ENCODE results near the gene MTHFD1L. TPM values are rescaled to one million over a fixed set of nuclear protein-coding genes. Genes with fewer than 3 reads are reported as not detected.
"Not testable (repeated sequence)": the region's sequence is repeated elsewhere in the genome, so short reads cannot be mapped to it uniquely, and the experiment has no call there.

The MTHFD1L gene
- total and polyA plus RNA-seq, 2 donors, result 13.9 to 16.0 TPM

DNA sequence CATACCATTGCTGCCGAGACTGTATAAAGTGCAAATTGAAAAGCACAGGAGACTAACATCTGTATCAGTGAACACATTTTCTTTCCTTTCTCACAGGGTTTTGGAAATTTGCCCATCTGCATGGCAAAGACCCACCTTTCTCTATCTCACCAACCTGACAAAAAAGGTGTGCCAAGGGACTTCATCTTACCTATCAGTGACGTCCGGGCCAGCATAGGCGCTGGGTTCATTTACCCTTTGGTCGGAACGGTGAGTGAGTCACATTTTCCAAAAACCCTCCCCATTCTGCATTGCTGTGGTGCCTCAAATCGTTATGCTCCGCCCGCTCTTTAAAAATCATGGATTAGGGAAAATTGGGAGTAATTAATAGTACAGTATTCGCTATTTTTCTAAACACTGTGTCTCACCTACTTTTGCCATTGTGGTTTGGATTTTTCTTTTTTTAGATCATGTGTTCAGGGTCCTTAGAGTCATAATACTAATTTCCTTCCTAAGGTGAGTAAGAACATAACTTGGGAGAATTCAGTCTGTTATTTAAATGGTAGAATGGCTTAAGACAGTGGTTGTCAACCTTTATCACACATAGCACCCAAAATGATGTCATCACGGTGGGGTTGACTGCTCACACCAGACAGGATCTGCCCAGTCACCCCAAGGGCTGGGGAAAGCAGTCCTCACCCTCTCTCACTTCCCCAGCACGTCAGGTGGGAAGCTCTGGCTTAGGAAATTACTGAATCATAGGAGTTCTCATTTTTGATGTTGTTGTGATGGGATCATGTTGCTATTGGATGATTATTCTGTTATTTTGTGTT, 171.6 kb downstream of the MTHFD1L start:
- Histone ChIP-seq H3K4me3 (ENCODE audit: low read length in 2 of 2) (no peak overlapping the region), H3K9me3 (ENCODE audit: control insufficient read depth in 2 of 2, insufficient read depth in 1 of 2, low read length in 1 of 2) (no peaks in the 10 kb centered on the region), H3K27me3 (ENCODE audit: control insufficient read depth in 2 of 2, insufficient read depth in 1 of 2, low read length in 1 of 2) (no peaks in the 10 kb centered on the region), H3K27ac (ENCODE audit: low read depth in 1 of 2, low read length in 1 of 2) (no peak overlapping the region), H3K36me3 (ENCODE audit: control insufficient read depth in 2 of 2, insufficient read depth in 2 of 2, low read length in 1 of 2) (peaks cover 8 to 13% of the 10 kb centered on the region in 2 donors), H3K4me1 (ENCODE audit: control insufficient read depth in 2 of 2, insufficient read depth in 2 of 2, low read length in 2 of 2) (no peaks in the 10 kb centered on the region)
- DNase-seq (ENCODE audit: low read depth in 6 of 9, low spot score in 9 of 9), result no peak
- WGBS, result 90% methylated on average over 12 of the region's 12 CpGs

DNA sequence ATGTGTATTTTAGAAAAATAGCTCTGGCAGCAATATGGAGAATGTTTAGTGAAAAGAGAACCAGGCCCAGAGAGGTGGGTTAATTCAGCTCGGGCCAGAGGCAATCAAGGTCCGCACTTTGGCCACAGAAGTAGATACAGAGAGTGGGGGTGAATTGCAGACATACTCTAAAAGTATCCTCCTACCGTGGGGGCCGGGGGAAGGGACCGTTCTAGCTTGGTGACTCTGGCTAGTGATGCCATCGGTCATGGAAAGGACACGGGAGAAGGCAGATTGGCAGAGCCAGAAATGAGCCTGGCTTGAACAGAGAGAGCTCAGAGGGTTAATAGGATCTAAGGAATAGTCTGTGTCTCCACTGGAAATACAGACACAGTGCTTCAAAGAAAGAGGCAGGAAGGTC, 173.1 kb downstream of the MTHFD1L start:
- H3K4me1 ChIP-seq (ENCODE audit: control insufficient read depth in 2 of 2, insufficient read depth in 2 of 2, low read length in 2 of 2), result no peaks in the 10 kb centered on the region

DNA sequence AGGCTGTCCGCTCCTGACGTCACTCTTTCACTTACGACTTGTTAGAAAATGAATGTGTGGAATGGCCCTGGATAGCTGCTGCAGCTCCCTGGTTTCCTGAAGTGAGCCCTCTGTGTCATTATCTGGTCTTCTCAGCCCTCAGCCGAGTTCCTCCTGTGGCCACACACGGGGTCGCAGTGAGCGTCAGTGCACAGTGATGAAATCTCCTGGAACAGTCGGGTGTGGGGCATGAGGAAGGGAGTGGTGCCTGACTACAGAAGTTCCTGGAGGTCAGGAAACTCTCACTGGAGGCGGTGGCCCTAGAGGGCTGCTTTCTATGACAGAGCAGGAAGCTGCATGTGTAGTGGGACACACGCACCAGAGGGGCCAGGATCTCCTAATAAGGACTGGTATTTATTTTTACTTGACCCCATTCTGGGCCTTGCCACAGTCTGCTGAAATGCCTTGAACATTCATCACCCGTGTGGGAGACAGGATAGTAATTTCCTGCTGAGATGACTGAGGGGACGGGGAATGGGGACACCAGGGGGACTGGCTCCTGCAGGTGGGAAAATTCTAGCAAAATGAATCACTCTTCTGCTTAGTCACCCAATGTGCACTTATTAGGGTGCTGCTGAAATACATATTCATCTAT, 175.5 kb downstream of the MTHFD1L start:
- not testable (repeated sequence) for H3K4me1 ChIP-seq (ENCODE audit: control insufficient read depth in 2 of 2, insufficient read depth in 2 of 2, low read length in 2 of 2); H3K27me3 ChIP-seq (ENCODE audit: control insufficient read depth in 2 of 2, insufficient read depth in 1 of 2, low read length in 1 of 2); DNase-seq (ENCODE audit: low read depth in 6 of 9, low spot score in 9 of 9); H3K4me3 ChIP-seq (ENCODE audit: low read length in 2 of 2); H3K27ac ChIP-seq (ENCODE audit: low read depth in 1 of 2, low read length in 1 of 2); H3K9me3 ChIP-seq (ENCODE audit: control insufficient read depth in 2 of 2, insufficient read depth in 1 of 2, low read length in 1 of 2)
- peaks cover 5 to 18% of the 10 kb centered on the region in 2 donors for H3K36me3 ChIP-seq (ENCODE audit: control insufficient read depth in 2 of 2, insufficient read depth in 2 of 2, low read length in 1 of 2)
- WGBS, result 71% methylated on average over 12 of the region's 12 CpGs

More for the DNA sequence above, 173.1 kb downstream of the MTHFD1L start:
- Histone ChIP-seq H3K4me3 (ENCODE audit: low read length in 2 of 2) (no peak overlapping the region), H3K27ac (ENCODE audit: low read depth in 1 of 2, low read length in 1 of 2) (no peak overlapping the region), H3K9me3 (ENCODE audit: control insufficient read depth in 2 of 2, insufficient read depth in 1 of 2, low read length in 1 of 2) (no peaks in the 10 kb centered on the region), H3K36me3 (ENCODE audit: control insufficient read depth in 2 of 2, insufficient read depth in 2 of 2, low read length in 1 of 2) (peaks cover 8 to 13% of the 10 kb centered on the region in 2 donors), H3K27me3 (ENCODE audit: control insufficient read depth in 2 of 2, insufficient read depth in 1 of 2, low read length in 1 of 2) (no peaks in the 10 kb centered on the region)
- WGBS, result 96% methylated on average over 7 of the region's 7 CpGs
- DNase-seq (ENCODE audit: low read depth in 6 of 9, low spot score in 9 of 9), result no peak

DNA sequence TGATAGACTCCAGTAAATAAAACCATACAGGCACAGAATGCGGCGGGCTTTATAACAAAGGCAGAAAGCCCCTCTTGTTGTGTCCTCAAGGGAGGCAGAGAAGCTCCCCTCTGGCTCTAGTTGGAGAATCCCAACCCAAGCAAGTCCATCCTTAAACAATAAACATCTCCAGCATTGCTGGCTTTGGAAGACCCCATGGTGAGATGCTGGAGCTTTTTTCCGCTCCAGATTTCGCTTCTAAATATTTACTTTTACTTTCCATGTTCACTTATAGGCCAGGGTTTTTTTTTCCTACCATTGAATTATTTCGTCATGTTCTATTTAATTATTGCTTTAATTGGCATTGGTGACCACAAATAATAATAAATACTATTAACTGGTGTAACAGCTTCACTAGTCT, 176.2 kb downstream of the MTHFD1L start:
- no peaks in the 10 kb centered on the region for H3K9me3 ChIP-seq (ENCODE audit: control insufficient read depth in 2 of 2, insufficient read depth in 1 of 2, low read length in 1 of 2)
- WGBS, result 98% methylated on average over 5 of the region's 5 CpGs
- H3K4me1 ChIP-seq (ENCODE audit: control insufficient read depth in 2 of 2, insufficient read depth in 2 of 2, low read length in 2 of 2), result peaks cover 0 to 4% of the 10 kb centered on the region in 2 donors
- H3K4me3 ChIP-seq (ENCODE audit: low read length in 2 of 2), result no peak overlapping the region
- H3K27ac ChIP-seq (ENCODE audit: low read depth in 1 of 2, low read length in 1 of 2), result no peak overlapping the region
- peaks cover 5 to 15% of the 10 kb centered on the region in 2 donors for H3K36me3 ChIP-seq (ENCODE audit: control insufficient read depth in 2 of 2, insufficient read depth in 2 of 2, low read length in 1 of 2)
- DNase-seq (ENCODE audit: low read depth in 6 of 9, low spot score in 9 of 9), result no peak
- no peaks in the 10 kb centered on the region for H3K27me3 ChIP-seq (ENCODE audit: control insufficient read depth in 2 of 2, insufficient read depth in 1 of 2, low read length in 1 of 2)

DNA sequence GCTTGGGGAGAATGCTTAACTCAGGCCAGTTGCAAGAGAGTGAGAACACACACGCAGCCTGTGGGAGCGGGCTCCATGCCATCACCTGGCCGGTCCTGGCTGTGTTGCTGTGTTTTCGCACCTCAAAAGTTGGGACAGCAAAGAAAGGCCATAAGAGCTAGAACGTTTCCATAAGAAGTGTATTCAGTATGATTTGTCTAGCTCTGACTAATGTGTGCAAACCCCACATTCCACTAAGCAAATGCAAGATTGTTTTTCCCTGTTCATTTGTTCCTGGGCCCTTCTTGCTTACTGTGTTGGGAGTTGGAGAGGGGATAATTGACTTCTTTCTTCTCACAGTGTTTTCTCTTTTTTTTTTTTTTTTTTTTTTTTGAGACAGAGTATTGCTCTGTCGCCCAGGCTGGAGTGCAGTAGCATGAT, 177.4 kb downstream of the MTHFD1L start:
- not testable (repeated sequence) for H3K27ac ChIP-seq (ENCODE audit: low read depth in 1 of 2, low read length in 1 of 2); H3K4me1 ChIP-seq (ENCODE audit: control insufficient read depth in 2 of 2, insufficient read depth in 2 of 2, low read length in 2 of 2); H3K36me3 ChIP-seq (ENCODE audit: control insufficient read depth in 2 of 2, insufficient read depth in 2 of 2, low read length in 1 of 2); DNase-seq (ENCODE audit: low read depth in 6 of 9, low spot score in 9 of 9); H3K4me3 ChIP-seq (ENCODE audit: low read length in 2 of 2); H3K9me3 ChIP-seq (ENCODE audit: control insufficient read depth in 2 of 2, insufficient read depth in 1 of 2, low read length in 1 of 2); H3K27me3 ChIP-seq (ENCODE audit: control insufficient read depth in 2 of 2, insufficient read depth in 1 of 2, low read length in 1 of 2)
- 92% methylated on average over 5 of the region's 6 CpGs for WGBS

DNA sequence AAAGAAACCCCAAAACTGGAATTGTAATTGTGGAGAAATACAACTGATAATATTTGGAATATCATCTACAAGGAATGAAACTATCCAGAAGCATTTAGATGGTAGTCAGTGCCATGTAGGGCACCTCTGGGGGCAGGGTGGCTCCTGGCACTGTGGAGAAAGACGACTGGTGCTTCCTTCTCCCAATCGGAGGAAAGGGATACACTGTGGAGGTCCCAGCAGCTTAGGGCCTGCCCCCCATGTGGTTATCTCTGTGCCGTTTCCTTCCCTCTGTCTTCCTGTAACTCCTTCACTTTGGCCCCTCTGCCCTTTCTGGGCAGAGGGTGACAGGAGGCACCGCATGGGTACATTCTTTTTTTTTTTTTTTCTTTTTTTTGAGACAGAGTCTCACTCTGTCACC, 178.4 kb downstream of the MTHFD1L start:
- Histone ChIP-seq H3K27ac (ENCODE audit: low read depth in 1 of 2, low read length in 1 of 2) (no peak overlapping the region), H3K9me3 (ENCODE audit: control insufficient read depth in 2 of 2, insufficient read depth in 1 of 2, low read length in 1 of 2) (no peaks in the 10 kb centered on the region)

DNA sequence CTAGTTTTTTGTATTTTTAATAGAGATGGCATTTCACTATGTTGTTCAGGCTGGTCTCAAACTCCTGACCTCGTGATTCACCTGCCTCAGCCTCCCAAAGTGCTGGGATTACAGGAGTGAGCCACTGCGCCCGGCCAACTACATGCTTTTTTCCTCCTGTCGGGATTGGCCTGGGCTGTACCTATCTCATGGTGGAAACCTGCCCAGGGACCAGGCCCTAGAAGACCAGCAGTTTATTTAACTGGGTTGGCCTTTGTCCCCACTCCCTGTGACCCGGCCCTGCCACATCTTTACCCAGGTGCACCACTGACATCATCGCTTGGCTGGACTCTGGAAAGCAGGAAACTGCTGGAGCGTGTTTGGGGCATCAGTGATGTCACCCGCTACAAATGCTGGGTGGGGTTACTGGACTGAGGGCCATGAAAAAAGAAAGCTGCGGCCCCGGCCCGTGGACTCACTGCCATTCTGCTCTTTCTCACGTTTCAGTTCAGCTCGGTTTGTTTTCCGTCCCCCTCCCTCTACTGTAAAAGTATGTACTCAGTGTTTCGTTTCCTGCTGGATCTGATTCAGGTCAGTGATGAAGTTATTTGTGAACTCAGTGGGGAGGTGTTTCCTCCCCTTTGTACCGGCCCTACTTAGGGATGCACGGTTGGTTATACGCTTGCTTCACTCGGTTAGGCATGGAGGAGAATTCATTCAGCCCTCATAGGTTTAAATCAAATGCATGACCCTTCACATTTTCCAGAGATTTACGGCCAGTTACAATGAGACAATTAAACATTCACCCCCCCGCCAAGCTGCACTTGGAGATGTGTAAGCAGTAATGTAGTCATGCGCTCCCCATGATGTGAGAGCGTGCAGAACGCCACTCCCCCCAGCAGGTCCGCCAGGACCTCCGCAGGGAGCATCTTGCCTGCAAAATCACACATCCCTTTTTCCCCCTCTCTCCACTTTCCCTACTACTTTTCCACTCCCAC, 179.3 kb downstream of the MTHFD1L start:
- Histone ChIP-seq H3K9me3 (ENCODE audit: control insufficient read depth in 2 of 2, insufficient read depth in 1 of 2, low read length in 1 of 2) (no peaks in the 10 kb centered on the region), H3K27ac (ENCODE audit: low read depth in 1 of 2, low read length in 1 of 2) (peak overlapping the region; percentile 51 to 52), H3K36me3 (ENCODE audit: control insufficient read depth in 2 of 2, insufficient read depth in 2 of 2, low read length in 1 of 2) (peaks cover 0 to 5% of the 10 kb centered on the region in 2 donors), H3K4me1 (ENCODE audit: control insufficient read depth in 2 of 2, insufficient read depth in 2 of 2, low read length in 2 of 2) (peaks cover 0 to 4% of the 10 kb centered on the region in 2 donors), H3K4me3 (ENCODE audit: low read length in 2 of 2) (no peak overlapping the region), H3K27me3 (ENCODE audit: control insufficient read depth in 2 of 2, insufficient read depth in 1 of 2, low read length in 1 of 2) (no peaks in the 10 kb centered on the region)
- 94% methylated on average over 26 of the region's 26 CpGs for WGBS
- DNase-seq (ENCODE audit: low read depth in 6 of 9, low spot score in 9 of 9), result no peak

More for the DNA sequence above, 178.4 kb downstream of the MTHFD1L start:
- no peaks in the 10 kb centered on the region for H3K27me3 ChIP-seq (ENCODE audit: control insufficient read depth in 2 of 2, insufficient read depth in 1 of 2, low read length in 1 of 2)
- 98% methylated on average over 4 of the region's 4 CpGs for WGBS
- H3K4me3 ChIP-seq (ENCODE audit: low read length in 2 of 2), result no peak overlapping the region
- no peak for DNase-seq (ENCODE audit: low read depth in 6 of 9, low spot score in 9 of 9)
- peaks cover 0 to 4% of the 10 kb centered on the region in 2 donors for H3K4me1 ChIP-seq (ENCODE audit: control insufficient read depth in 2 of 2, insufficient read depth in 2 of 2, low read length in 2 of 2)
- peaks cover 1 to 5% of the 10 kb centered on the region in 2 donors for H3K36me3 ChIP-seq (ENCODE audit: control insufficient read depth in 2 of 2, insufficient read depth in 2 of 2, low read length in 1 of 2)

DNA sequence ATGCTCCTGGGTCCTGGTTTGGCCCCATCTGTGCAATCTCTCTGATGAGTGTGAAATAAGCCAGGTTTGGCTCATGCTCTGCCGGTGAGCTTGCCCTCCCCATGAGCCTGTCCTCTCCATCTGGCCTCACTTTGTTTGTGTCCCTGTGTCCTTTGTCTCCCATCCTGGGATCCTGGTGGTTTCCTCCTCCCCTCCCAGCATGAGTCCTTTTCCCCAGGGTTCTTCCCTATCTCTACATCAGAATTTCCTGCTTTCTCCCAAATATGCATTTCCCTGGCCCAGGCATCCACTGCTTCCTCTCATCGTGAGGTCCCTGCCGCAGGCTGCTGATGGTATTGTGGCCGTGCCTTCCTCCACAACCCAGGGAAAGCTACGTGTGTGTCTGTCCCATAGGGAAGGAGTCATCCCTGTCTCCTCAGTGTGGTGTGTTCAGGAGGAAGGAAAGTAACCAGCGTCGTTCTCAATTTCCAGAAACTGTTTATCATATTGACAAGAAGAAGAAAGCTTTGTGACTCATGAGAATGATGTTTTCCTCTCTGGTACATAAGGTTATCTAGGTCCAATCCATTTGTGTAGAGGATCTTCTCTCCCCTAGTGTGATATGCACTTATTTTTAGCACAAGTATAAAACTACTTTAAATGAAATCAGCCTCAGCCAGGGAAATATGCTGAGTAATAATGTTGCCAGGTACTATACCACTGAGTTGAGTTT, 180.2 kb downstream of the MTHFD1L start:
- H3K4me1 ChIP-seq (ENCODE audit: control insufficient read depth in 2 of 2, insufficient read depth in 2 of 2, low read length in 2 of 2); H3K4me3 ChIP-seq (ENCODE audit: low read length in 2 of 2); H3K27me3 ChIP-seq (ENCODE audit: control insufficient read depth in 2 of 2, insufficient read depth in 1 of 2, low read length in 1 of 2); H3K9me3 ChIP-seq (ENCODE audit: control insufficient read depth in 2 of 2, insufficient read depth in 1 of 2, low read length in 1 of 2); DNase-seq (ENCODE audit: low read depth in 6 of 9, low spot score in 9 of 9); H3K36me3 ChIP-seq (ENCODE audit: control insufficient read depth in 2 of 2, insufficient read depth in 2 of 2, low read length in 1 of 2); H3K27ac ChIP-seq (ENCODE audit: low read depth in 1 of 2, low read length in 1 of 2): not testable (repeated sequence)
- 95% methylated on average over 7 of the region's 7 CpGs for WGBS

Data from thymus (tissue), 11 donors.